HepG2 (cell line): ENCODE results near the gene PKP3. TPM values are rescaled to one million over a fixed set of nuclear protein-coding genes. Genes with fewer than 3 reads are reported as not detected.

Experiments
- CEBPB ChIP-seq: IDR thresholded peaks from 2 replicates; pipeline ENCODE4 v1.6.1; 2011; ENCODE audit warnings: low read depth, low read length, improper control_type of control experiment, borderline replicate concordance
- DNMT1 ChIP-seq: sonication (generic); formaldehyde crosslinking; IDR thresholded peaks from 2 replicates; pipeline ENCODE4 v1.5.1; 2020; ENCODE audit warnings: mild to moderate bottlenecking, missing genetic modification reagents
- EED ChIP-seq: sonication (generic); formaldehyde crosslinking; IDR thresholded peaks from 2 replicates; pipeline ENCODE4 v1.5.0; 2020; ENCODE audit warnings: mild to moderate bottlenecking, missing genetic modification reagents
- FOSL2 ChIP-seq: sonication (generic); formaldehyde crosslinking; IDR thresholded peaks from 2 replicates; pipeline ENCODE4 v1.4.0; 2020; ENCODE audit warnings: missing genetic modification reagents
- FOXK2 ChIP-seq: fragments of 450-650 bp; IDR thresholded peaks from 2 replicates; pipeline ENCODE4 v1.6.1; 2016
- HDAC1 ChIP-seq: sonication (generic); formaldehyde crosslinking; IDR thresholded peaks from 2 replicates; pipeline ENCODE4 v1.5.1; 2020; ENCODE audit warnings: mild to moderate bottlenecking, missing genetic modification reagents
- KAT8 ChIP-seq: IDR thresholded peaks from 2 replicates; pipeline ENCODE4 v1.6.1; 2016; ENCODE audit warnings: missing genetic modification reagents, missing compliant biosample characterization
- PAWR ChIP-seq: sonication (generic); formaldehyde crosslinking; IDR thresholded peaks from 2 replicates; pipeline ENCODE4 v1.4.0; 2020; ENCODE audit warnings: missing genetic modification reagents, mild to moderate bottlenecking, borderline replicate concordance
- POLR2AphosphoS5 ChIP-seq: IDR thresholded peaks from 2 replicates; pipeline ENCODE4 v1.6.1; 2012; ENCODE audit warnings: low read depth, low read length
- SNAI1 ChIP-seq: sonication (generic); formaldehyde crosslinking; IDR thresholded peaks from 2 replicates; pipeline ENCODE4 v1.5.0; 2020; ENCODE audit warnings: mild to moderate bottlenecking, missing genetic modification reagents, borderline replicate concordance
- polyA plus RNA-seq, 8 experiments: library from polyadenylated mRNA; depleted of rRNA in 3 of 8; stranded (reverse) in 7 of 8; unstranded in 1 of 8; fragments of >200 nt; fragmentation: Illumina TruSeq in 4 of 8; extraction: Trizol in 4 of 8; gene quantifications; 2 replicates each; pipeline versions ENCODE4 v1.2.1 to v1.2.3, GENCODE V29; 2011 to 2016; ENCODE audit warnings: low read depth in 4 of 8, missing spikeins in 1 of 8, mixed read lengths in 1 of 8; ENCODE audit not compliant: insufficient read depth in 1 of 8
- total RNA-seq, 5 experiments: library from RNA; depleted of rRNA; stranded (reverse); fragments of >200 nt; fragmentation: Illumina TruSeq; extraction: Trizol; gene quantifications; 2 replicates each; pipeline ENCODE4 v1.2.3, GENCODE V29; 2016; ENCODE audit warnings: low read depth in 1 of 5
- TF ChIP-seq, protein P1 (sequence below): sonication (generic); formaldehyde crosslinking; IDR thresholded peaks from 2 replicates; pipeline ENCODE4 v1.4.0; 2020; ENCODE audit warnings: missing genetic modification reagents
- TF ChIP-seq, protein P2 (sequence below): sonication (generic); formaldehyde crosslinking; IDR thresholded peaks from 2 replicates; pipeline ENCODE4 v1.5.1; 2020; ENCODE audit warnings: missing genetic modification reagents, mild to moderate bottlenecking, borderline replicate concordance
- TF ChIP-seq, protein P3 (sequence below): sonication (generic); formaldehyde crosslinking; IDR thresholded peaks from 2 replicates; pipeline ENCODE4 v1.5.1; 2020; ENCODE audit warnings: missing genetic modification reagents, mild to moderate bottlenecking, borderline replicate concordance
- TF ChIP-seq, protein P4 (sequence below): sonication (generic); formaldehyde crosslinking; IDR thresholded peaks from 2 replicates; pipeline ENCODE4 v1.4.0; 2020; ENCODE audit warnings: mild to moderate bottlenecking, missing genetic modification reagents
- TF ChIP-seq, protein P5 (sequence below): sonication (generic); formaldehyde crosslinking; IDR thresholded peaks from 2 replicates; pipeline ENCODE4 v1.5.1; 2020; ENCODE audit warnings: mild to moderate bottlenecking, missing genetic modification reagents, moderate library complexity
- TF ChIP-seq, protein P6 (sequence below): sonication (generic); formaldehyde crosslinking; IDR thresholded peaks from 2 replicates; pipeline ENCODE4 v1.4.0; 2020; ENCODE audit warnings: missing genetic modification reagents

PKP3 gene
- total and polyA plus RNA-seq, 2 of the 13 experiments (the other 11 are each of a cell fraction or from before 2014, with no cell fraction given), result 18.0 to 28.7 TPM

DNA sequence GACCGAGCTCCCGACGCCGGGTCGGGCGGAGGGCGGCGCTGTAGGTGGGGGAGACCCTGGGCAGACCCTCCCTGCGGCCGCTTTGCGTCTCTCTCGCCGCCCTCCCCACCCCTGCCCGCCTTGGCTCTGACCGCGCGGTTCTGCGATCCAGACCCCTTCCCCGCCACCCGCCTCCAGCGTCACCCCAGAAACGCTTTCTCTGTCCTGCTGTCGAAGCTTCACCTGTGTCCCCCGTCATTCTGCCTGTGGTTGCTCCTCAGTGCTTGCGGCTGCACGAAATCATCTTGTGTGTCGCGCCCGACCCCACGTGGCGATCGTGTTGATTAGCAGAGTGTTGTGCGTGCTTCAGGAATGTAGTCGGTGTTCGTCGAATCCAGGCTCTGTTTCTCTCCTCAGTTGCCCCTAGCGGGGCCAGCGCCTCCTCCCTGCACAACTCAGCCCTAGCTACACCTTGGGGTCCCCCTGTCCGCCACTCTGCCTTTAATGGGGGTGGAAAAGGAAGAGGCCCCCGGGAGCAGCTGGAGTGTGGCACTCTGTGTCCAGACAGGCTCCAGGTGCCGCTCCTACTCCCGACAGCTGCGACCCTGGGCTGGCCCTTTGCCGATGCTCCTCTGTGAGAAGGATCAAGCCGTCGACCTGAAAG is 56.9 kb downstream of the PKP3 start (continued):
- TF ChIP-seq, protein P1, sequence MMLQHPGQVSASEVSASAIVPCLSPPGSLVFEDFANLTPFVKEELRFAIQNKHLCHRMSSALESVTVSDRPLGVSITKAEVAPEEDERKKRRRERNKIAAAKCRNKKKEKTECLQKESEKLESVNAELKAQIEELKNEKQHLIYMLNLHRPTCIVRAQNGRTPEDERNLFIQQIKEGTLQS (CRISPR knock-in tag), result no peak
- TF ChIP-seq, protein P2, sequence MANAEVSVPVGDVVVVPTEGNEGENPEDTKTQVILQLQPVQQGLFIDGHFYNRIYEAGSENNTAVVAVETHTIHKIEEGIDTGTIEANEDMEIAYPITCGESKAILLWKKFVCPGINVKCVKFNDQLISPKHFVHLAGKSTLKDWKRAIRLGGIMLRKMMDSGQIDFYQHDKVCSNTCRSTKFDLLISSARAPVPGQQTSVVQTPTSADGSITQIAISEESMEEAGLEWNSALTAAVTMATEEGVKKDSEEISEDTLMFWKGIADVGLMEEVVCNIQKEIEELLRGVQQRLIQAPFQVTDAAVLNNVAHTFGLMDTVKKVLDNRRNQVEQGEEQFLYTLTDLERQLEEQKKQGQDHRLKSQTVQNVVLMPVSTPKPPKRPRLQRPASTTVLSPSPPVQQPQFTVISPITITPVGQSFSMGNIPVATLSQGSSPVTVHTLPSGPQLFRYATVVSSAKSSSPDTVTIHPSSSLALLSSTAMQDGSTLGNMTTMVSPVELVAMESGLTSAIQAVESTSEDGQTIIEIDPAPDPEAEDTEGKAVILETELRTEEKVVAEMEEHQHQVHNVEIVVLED (CRISPR knock-in tag), result no peak
- peak; percentile 17; the same call in 1 of the 2 replicates for TF ChIP-seq HDAC1 (CRISPR knock-in tag)
- no peak for TF ChIP-seq KAT8 (CRISPR knock-in tag)
- TF ChIP-seq PAWR (CRISPR knock-in tag), result no peak
- TF ChIP-seq, protein P3, sequence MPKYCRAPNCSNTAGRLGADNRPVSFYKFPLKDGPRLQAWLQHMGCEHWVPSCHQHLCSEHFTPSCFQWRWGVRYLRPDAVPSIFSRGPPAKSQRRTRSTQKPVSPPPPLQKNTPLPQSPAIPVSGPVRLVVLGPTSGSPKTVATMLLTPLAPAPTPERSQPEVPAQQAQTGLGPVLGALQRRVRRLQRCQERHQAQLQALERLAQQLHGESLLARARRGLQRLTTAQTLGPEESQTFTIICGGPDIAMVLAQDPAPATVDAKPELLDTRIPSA (CRISPR knock-in tag), result no peak
- TF ChIP-seq DNMT1, result peak; percentile 84; the same call in 1 of the 2 replicates
- TF ChIP-seq, protein P4, sequence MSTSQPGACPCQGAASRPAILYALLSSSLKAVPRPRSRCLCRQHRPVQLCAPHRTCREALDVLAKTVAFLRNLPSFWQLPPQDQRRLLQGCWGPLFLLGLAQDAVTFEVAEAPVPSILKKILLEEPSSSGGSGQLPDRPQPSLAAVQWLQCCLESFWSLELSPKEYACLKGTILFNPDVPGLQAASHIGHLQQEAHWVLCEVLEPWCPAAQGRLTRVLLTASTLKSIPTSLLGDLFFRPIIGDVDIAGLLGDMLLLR (CRISPR knock-in tag), result no peak
- peak; percentile 76 for TF ChIP-seq FOXK2
- no peak for TF ChIP-seq SNAI1 (CRISPR knock-in tag)
- TF ChIP-seq, protein P5, sequence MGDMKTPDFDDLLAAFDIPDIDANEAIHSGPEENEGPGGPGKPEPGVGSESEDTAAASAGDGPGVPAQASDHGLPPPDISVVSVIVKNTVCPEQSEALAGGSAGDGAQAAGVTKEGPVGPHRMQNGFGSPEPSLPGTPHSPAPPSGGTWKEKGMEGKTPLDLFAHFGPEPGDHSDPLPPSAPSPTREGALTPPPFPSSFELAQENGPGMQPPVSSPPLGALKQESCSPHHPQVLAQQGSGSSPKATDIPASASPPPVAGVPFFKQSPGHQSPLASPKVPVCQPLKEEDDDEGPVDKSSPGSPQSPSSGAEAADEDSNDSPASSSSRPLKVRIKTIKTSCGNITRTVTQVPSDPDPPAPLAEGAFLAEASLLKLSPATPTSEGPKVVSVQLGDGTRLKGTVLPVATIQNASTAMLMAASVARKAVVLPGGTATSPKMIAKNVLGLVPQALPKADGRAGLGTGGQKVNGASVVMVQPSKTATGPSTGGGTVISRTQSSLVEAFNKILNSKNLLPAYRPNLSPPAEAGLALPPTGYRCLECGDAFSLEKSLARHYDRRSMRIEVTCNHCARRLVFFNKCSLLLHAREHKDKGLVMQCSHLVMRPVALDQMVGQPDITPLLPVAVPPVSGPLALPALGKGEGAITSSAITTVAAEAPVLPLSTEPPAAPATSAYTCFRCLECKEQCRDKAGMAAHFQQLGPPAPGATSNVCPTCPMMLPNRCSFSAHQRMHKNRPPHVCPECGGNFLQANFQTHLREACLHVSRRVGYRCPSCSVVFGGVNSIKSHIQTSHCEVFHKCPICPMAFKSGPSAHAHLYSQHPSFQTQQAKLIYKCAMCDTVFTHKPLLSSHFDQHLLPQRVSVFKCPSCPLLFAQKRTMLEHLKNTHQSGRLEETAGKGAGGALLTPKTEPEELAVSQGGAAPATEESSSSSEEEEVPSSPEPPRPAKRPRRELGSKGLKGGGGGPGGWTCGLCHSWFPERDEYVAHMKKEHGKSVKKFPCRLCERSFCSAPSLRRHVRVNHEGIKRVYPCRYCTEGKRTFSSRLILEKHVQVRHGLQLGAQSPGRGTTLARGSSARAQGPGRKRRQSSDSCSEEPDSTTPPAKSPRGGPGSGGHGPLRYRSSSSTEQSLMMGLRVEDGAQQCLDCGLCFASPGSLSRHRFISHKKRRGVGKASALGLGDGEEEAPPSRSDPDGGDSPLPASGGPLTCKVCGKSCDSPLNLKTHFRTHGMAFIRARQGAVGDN (CRISPR knock-in tag), result peak; percentile 76
- no peak for TF ChIP-seq POLR2AphosphoS5
- TF ChIP-seq, protein P6, sequence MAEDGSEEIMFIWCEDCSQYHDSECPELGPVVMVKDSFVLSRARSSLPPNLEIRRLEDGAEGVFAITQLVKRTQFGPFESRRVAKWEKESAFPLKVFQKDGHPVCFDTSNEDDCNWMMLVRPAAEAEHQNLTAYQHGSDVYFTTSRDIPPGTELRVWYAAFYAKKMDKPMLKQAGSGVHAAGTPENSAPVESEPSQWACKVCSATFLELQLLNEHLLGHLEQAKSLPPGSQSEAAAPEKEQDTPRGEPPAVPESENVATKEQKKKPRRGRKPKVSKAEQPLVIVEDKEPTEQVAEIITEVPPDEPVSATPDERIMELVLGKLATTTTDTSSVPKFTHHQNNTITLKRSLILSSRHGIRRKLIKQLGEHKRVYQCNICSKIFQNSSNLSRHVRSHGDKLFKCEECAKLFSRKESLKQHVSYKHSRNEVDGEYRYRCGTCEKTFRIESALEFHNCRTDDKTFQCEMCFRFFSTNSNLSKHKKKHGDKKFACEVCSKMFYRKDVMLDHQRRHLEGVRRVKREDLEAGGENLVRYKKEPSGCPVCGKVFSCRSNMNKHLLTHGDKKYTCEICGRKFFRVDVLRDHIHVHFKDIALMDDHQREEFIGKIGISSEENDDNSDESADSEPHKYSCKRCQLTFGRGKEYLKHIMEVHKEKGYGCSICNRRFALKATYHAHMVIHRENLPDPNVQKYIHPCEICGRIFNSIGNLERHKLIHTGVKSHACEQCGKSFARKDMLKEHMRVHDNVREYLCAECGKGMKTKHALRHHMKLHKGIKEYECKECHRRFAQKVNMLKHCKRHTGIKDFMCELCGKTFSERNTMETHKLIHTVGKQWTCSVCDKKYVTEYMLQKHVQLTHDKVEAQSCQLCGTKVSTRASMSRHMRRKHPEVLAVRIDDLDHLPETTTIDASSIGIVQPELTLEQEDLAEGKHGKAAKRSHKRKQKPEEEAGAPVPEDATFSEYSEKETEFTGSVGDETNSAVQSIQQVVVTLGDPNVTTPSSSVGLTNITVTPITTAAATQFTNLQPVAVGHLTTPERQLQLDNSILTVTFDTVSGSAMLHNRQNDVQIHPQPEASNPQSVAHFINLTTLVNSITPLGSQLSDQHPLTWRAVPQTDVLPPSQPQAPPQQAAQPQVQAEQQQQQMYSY (CRISPR knock-in tag), result no peak
- no peak for TF ChIP-seq EED (CRISPR knock-in tag)
- no peak for TF ChIP-seq FOSL2 (CRISPR knock-in tag)
- no peak for TF ChIP-seq CEBPB
